GM19438 (cell line): ENCODE data around the gene MARF1.
"Not testable (repeated sequence)": the region's sequence is repeated elsewhere in the genome, so short reads cannot be mapped to it uniquely, and the experiment has no call there.

ENCODE experiments used
- ATAC-seq: cut with Tn5 transposase; IDR thresholded peaks from one replicate; pipeline ENCODE4 v1.9.1; 2021; ENCODE audit warnings: low read depth; ENCODE audit not compliant: unreplicated experiment

Gene MARF1

GRCh38 chr16:15643048-15643945 lies at the start of gene MARF1:
TSS of gene MARF1 (minus strand) at chr16:15643154. CDS start at chr16:15639233, 3,921 bp downstream.
- ATAC-seq = peak; percentile 39

GRCh38 chr16:15692508-15692907 lies 49.6 kb upstream of the MARF1 start:
- not testable (repeated sequence) for ATAC-seq

DNA sequence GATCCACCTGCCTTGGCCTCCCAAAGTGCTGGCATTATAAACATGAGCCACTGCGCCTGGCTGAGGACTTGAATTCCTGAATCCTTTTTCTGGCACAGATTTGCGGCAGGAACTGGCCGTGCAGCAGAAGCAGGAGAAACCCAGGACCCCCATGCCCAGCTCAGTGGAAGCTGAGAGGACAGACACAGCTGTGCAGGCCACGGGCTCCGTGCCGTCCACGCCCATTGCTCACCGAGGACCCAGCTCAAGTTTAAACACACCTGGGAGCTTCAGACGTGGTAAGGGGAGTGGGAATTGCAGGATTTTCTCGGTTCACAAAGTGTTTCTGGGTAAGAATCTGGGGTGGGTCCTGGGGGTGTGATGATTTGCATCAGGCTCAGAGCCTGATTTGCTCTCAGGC lies 48.1 kb upstream of the MARF1 start:
- no peak for ATAC-seq

- ATAC-seq = no peak
These were observed 47.3 kb upstream of the MARF1 start for GRCh38 chr16:15690296-15690695.

GRCh38 chr16:15689290-15689689 lies 46.3 kb upstream of the MARF1 start:
- ATAC-seq = no peak

DNA sequence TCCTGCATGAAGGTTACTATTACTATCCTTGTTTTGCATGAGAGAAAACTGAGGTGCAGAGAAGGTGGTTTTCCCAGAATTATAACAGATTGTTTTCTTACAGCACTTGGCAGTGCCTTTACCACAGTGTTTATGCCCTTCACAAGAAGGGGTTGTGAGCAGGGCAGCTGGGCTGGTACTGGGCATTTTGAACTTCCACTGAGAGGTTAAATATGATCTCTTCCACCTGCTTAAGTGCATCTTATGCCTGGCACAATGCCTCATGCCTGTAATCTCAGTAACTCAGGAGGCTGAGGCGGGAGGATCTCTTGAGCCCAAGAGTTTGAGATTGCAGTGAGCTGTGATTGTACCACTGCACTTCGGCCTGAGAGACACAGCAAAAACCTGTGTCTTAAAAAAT lies 43.3 kb upstream of the MARF1 start:
- ATAC-seq = no peak

DNA sequence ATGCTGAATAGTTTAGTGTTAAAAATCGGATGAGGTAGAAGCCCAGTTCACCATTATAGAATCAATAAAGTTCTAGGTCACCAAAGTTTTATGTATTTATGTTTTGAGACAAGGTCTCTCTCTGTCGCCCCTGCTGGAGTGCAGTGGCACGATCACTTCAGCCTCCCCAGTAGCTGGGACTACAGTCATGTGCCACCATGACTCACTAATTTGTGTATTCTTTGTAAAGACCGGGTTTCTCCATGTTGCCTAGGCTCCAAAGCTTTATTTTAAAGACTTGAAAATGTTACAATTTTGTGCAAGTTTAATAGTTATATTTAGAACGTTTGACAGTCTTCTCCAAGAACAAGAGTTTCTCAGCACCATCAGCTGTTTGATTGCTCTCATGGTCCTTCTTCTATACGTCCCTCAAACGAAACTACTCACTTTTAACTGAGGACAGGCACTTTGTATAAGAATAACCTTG lies 39.2 kb upstream of the MARF1 start:
- no peak for ATAC-seq

GRCh38 chr16:15677447-15677846 lies 34.5 kb upstream of the MARF1 start:
- ATAC-seq = no peak

GRCh38 chr16:15676506-15676905 lies 33.6 kb upstream of the MARF1 start:
- no peak for ATAC-seq

- no peak for ATAC-seq
These were observed 31.6 kb upstream of the MARF1 start for GRCh38 chr16:15674571-15674970.

GRCh38 chr16:15672514-15673167 lies 29.7 kb upstream of the MARF1 start:
- ATAC-seq = no peak

DNA sequence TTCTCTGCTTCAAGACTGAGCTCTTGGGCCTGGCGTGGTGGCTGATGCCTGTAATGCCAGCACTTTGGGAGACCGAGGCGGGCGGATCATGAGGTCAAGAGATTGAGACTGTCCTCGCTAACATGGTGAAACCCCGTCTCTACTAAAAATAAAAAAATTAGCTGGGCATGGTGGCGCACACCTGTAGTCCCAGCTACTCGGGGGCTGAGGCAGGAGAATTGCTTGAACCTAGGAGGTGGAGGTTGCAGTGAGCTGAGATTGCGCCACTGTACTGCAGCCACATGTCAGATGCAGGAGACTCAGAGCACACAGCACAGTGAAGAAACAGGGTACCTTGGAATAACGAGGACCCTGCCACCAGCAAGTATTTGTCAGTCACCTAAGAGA lies 29.2 kb upstream of the MARF1 start:
- not testable (repeated sequence) for ATAC-seq

GRCh38 chr16:15671530-15672117 lies 28.7 kb upstream of the MARF1 start:
- no peak for ATAC-seq

- no peak for ATAC-seq
These were observed 24.3 kb upstream of the MARF1 start for GRCh38 chr16:15667091-15667742.

- no peak for ATAC-seq
These were observed 22.2 kb upstream of the MARF1 start for GRCh38 chr16:15665107-15665506.

DNA sequence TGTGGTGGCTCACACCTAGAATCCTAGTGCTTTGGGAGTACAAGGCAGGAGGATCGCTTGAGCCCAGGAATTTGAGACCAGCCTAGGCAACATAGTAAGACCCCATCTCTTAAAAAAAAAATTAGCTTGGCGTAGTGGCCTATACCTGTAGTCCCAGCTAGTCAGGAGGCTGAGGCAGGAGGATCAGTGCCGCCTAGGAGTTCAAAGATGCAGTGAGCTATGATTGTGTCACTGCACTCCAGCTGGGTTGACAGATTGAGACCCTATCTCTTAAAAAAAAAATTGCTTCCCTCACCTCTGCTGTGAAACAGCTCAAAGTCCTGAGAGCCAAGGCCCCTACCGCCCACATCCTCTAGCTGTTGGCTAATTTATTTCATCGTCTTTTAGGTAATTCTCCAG lies 17.2 kb upstream of the MARF1 start:
- no peak for ATAC-seq

GRCh38 chr16:15658556-15658955 lies 15.6 kb upstream of the MARF1 start:
- no peak for ATAC-seq

DNA sequence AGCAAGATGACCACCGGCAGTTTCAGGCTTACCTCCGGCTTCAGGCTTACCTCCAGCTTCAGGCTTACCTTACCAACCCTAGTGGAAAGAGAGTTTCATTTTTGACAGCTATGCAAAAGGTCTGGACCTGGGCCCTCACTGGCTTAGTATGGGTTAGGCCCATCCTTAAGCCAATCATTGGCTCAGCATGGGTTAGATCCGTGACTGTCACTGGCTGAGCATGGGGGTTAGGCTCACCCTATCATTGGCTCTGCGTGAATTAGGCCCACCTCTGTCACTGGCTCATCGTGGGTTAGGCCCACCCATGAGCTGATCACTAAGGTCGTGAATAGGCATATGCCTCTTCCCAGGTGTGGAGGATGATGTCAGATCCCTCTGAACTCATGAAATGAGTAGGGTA lies 15.2 kb upstream of the MARF1 start:
- no peak for ATAC-seq

DNA sequence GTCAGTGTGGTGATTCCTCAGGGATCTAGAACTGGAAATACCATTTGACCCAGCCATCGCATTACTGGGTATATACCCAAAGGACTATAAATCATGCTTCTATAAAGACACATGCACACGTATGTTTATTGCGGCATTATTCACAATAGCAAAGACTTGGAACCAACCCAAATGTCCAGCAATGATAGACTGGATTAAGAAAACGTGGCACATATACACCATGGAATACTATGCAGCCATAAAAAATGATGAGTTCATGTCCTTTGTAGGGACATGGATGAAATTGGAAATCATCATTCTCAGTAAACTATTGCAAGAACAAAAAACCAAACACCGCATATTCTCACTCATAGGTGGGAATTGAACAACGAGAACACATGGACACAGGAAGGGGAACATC lies 12.6 kb upstream of the MARF1 start:
- not testable (repeated sequence) for ATAC-seq

DNA sequence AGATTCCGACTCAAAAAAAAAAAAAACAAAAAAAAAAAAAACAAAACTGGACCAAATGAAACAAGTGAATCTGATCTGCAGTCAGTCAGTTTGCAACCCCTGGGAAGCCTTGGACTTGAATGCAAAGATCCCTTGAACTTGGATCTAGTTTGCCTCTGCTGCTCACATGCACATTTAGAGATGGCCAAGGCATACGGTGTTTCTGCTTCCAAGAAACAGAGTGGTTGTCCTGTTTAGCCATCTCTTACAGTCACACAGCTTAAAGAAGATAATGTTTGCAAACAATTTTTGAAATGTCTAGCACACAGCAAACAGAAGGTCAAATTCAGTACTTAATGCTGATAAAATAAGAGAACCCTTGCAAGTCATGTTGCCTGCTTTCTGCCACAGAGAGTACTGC lies 11.6 kb upstream of the MARF1 start:
- ATAC-seq = no peak

DNA sequence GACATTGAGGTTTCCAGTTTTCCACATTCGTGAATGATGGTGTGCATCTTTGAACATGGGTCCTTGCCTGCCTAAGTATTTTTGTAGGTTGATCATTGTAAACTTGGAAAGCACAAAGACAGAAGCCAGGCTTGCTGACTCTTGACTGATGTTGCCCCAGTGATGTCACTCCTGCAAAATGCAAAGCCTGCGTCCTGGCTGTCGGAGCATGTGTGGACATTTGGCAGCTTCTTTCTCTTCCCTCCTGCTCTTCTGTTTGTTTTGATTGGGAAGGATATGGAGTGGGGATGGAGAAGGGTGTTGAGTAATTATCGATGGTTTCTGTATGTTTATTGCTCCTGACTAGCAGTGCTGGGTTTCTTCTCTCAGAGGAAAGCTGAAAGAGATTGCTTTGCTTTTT lies 10.3 kb upstream of the MARF1 start:
- no peak for ATAC-seq
